Pancreas (tissue), 10 donors: ENCODE results near the gene CST6. TPM values are rescaled to one million over a fixed set of nuclear protein-coding genes. Genes with fewer than 3 reads are reported as not detected.

Source experiments
- ATAC-seq, 4 donors: fragments of 200-7000 bp; cut with Tn5 transposase; one replicate each; pipeline versions ENCODE4 v1.8.0 to v1.9.1; 2020; ENCODE audit warnings: mild to moderate bottlenecking in 4 of 4, moderate library complexity in 4 of 4
- DNase-seq, 6 donors: peaks; one replicate each; pipeline ENCODE4 v3.0.0-alpha.2; 2020
- FAIRE-seq: peaks from 2 replicates; lab custom pipeline; 2012; peaks lifted over from hg19 to GRCh38; lab: Jason Lieb, UNC
- H3K27ac ChIP-seq, 4 donors: fragments of 200-600 bp; sonication (generic); 1 replicate in 3 of 4; 2 replicates in 1 of 4; pipeline versions ENCODE4 v1.5.0 to v1.8.0; 2020
- H3K27me3 ChIP-seq, 4 donors: fragments of 200-600 bp; one replicate each; pipeline ENCODE4 v1.8.0; 2021
- H3K36me3 ChIP-seq, 3 donors: fragments of 200-600 bp; sonication (generic) in 1 of 3; one replicate each; pipeline versions ENCODE4 v1.5.0 to v1.8.0; 2020 to 2021
- H3K4me1 ChIP-seq, 3 donors: fragments of 200-600 bp; one replicate each; pipeline ENCODE4 v1.8.0; 2021
- H3K4me3 ChIP-seq, 4 donors: fragments of 200-600 bp; sonication (generic) in 2 of 4; one replicate each; pipeline versions ENCODE4 v1.5.0 to v1.8.0; 2020 to 2021
- H3K9me3 ChIP-seq, 4 donors: fragments of 200-600 bp; one replicate each; pipeline ENCODE4 v1.8.0; 2021
- WGBS, 2 donors: extraction: QIAGEN DNeasy Blood & Tissue Kit; methylation state at CpG; one replicate each; pipeline ENCODE4 v1.1.7; 2013; 5-methylcytosine and 5-hydroxymethylcytosine counted together
- intact Hi-C, 3 donors: fragments of 100-400 bp; cut with DNase I; formaldehyde crosslinking; loops; one replicate each; pipeline versions ENCODE4 v1.11.1 to v1.14.2; 2022
- polyA plus RNA-seq, 2 donors: library from polyadenylated mRNA; stranded (reverse); fragments of 200-250 nt; gene quantifications; one replicate each; pipeline ENCODE4 v1.2.3, GENCODE V29; 2013
- total RNA-seq, 6 donors: library from RNA; stranded (reverse); fragmentation: NEBNext Ultra II Directional in 4 of 6; extraction: Animal tissue kit (Norgen Biotek cat#: 25700) in 4 of 6; gene quantifications; one replicate each; pipeline versions ENCODE4 v1.2.1 to v1.2.4, GENCODE V29; 2021 to 2023
- TF ChIP-seq, protein P1 (sequence below), 4 donors: fragments of 200-600 bp; sonication (generic) in 3 of 4; IDR thresholded peaks; one replicate each; pipeline versions ENCODE4 v1.5.0 to v1.8.0; 2021; ENCODE audit warnings: antibody characterized with exemption in 4 of 4
- donor health status: healthy with polysubstance abuse.
- donor health status: DM: no; HTN: no; CAD: no; lungs with moderate emphysema.
- donor health status: DM: no; HTN: no; CAD: no.
- donor health status: control.
- donor health status: control.
- donor health status: Bipolar disorder and iron deficiency.
- donor health status: DM: yes; HTN: yes; CAD: no.
- donor health status: DM: no; HTN: no; CAD: no.
- donor health status: DM: no; HTN: no; CAD: no.
- donor health status: DM: yes; HTN: yes; CAD: no.

CST6 gene
- total and polyA plus RNA-seq, 8 donors: 0.22 to 0.94 (median 0.72) TPM; not detected in 4

DNA sequence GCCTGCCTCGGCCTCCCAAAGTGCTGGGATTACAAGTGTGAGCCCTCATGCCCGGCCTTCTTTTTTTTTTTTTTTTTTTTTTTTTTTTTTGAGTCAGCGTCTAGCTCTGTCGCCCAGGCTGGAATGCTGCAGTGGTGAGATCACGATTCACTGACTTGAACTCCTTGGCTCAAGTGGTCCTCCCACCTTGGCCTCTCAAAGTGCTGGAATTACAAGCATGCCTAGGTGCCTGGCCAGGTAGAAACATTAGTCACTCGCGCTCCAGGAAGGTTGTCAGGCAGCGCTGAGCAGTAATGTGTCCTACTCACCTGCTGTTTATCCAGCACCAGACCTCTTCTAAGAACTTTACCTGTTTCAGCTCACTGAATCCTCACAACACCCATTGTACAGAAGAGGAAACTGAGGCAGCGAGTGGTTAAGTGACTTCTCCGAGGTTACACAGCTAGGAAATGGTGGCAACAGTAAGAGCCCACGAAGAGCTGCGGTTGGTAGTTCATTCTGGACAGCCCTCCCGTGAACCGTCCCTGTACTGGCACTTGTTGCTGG is 496 bp upstream of the CST6 start:
- TF ChIP-seq, protein P1, sequence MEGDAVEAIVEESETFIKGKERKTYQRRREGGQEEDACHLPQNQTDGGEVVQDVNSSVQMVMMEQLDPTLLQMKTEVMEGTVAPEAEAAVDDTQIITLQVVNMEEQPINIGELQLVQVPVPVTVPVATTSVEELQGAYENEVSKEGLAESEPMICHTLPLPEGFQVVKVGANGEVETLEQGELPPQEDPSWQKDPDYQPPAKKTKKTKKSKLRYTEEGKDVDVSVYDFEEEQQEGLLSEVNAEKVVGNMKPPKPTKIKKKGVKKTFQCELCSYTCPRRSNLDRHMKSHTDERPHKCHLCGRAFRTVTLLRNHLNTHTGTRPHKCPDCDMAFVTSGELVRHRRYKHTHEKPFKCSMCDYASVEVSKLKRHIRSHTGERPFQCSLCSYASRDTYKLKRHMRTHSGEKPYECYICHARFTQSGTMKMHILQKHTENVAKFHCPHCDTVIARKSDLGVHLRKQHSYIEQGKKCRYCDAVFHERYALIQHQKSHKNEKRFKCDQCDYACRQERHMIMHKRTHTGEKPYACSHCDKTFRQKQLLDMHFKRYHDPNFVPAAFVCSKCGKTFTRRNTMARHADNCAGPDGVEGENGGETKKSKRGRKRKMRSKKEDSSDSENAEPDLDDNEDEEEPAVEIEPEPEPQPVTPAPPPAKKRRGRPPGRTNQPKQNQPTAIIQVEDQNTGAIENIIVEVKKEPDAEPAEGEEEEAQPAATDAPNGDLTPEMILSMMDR (IDR thresholded peaks at IDR 0.05): no peak
- DNase-seq (peak in 2 of 6 donors; percentile 29 to 51), ATAC-seq (peak; percentile 49 to 83 (median 62)), FAIRE-seq (no peak)
- H3K27ac ChIP-seq: peak overlapping the region in 1 of 4 donors; percentile 33
- H3K27me3 ChIP-seq: peaks cover 0 to 4% (median 0%) of the 10 kb centered on the region in 4 donors
- intact Hi-C loops: no loop called here
- no peaks in the 10 kb centered on the region for H3K9me3 ChIP-seq
- H3K36me3 ChIP-seq: no peaks in the 10 kb centered on the region
- WGBS, 2 donors: 28 to 43% methylated on average over 14 of the region's 14 CpGs
- no peaks in the 10 kb centered on the region for H3K4me1 ChIP-seq
- H3K4me3 ChIP-seq: no peak overlapping the region

DNA sequence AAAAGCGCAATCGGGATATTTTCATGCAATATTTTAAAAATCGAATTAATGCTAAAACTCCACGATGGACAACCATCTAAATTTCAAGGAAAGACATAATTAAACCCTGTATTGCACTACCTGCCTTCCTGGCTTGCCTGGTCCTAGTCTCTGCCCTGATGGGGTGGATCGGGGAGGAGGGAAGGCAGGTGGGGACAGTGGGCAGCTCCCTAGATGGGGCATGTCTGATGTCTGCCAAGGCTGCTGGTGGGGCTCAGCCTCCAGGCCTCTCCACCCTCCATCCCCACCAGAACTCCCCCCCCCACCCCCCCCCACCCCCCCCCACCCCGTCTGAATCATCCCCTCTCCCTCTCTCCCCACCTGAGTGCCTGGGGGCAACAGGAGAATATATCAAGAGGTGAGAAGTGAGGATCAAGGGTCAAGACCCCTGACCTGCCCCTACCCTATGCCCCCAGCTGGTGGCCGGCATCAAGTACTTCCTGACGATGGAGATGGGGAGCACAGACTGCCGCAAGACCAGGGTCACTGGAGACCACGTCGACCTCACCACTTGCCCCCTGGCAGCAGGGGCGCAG is 650 bp downstream of the CST6 start:
- 51 to 55% methylated on average over 11 of the region's 12 CpGs for WGBS, 2 donors
- no peaks in the 10 kb centered on the region for H3K9me3 ChIP-seq
- H3K27ac ChIP-seq: no peak overlapping the region

DNA sequence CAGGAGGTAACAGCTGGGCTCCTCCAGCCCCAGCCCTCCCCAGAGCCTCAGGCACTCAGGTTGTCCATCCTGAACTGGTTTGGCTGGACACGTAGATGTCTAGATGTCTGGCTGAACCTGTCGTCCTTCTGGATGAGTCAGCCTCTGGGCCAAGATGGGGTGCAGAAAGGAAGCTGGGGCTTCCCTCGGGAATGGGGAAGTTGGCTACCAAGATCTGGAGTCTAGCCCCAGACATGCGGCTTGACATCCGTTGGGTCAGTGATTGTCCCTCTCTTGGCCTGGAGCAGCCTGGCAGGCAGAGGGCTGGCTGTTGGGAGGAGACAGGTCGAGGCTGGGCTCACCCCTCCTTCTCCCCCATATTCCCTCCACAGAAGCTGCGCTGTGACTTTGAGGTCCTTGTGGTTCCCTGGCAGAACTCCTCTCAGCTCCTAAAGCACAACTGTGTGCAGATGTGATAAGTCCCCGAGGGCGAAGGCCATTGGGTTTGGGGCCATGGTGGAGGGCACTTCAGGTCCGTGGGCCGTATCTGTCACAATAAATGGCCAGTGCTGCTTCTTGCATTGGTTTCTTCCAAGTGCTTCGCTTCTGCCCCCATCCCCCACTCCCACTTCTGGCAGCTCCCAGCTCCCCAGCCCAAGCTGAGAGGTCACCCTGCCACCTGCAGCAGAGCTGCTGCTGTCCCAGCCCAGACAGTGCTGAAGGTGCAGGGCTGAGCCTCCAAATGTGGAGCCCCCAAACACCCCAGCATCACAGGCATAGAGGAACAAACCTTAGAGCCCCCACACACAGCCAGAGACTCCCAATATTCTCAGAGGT is 1.3 kb downstream of the CST6 start:
- FAIRE-seq: no peak
- Histone ChIP-seq H3K27ac (no peak overlapping the region), H3K4me1 (no peaks in the 10 kb centered on the region), H3K4me3 (no peak overlapping the region), H3K27me3 (peaks cover 0 to 4% (median 0%) of the 10 kb centered on the region in 4 donors), H3K9me3 (no peaks in the 10 kb centered on the region), H3K36me3 (no peaks in the 10 kb centered on the region)
- peak in 1 of 6 donors; percentile 33 for DNase-seq
- peak in 1 of 4 donors; percentile 31 for ATAC-seq
- WGBS, 2 donors: 53% methylated on average over 12 of the region's 12 CpGs
- intact Hi-C loops: no loop called here
- TF ChIP-seq, protein P1 (IDR thresholded peaks at IDR 0.05): no peak

More for the DNA sequence above, 650 bp downstream of the CST6 start:
- intact Hi-C loops: no loop called here
- no peak overlapping the region for H3K4me3 ChIP-seq
- H3K36me3 ChIP-seq: no peaks in the 10 kb centered on the region
- FAIRE-seq (no peak), DNase-seq (peak in 1 of 6 donors; percentile 39), ATAC-seq (no peak)
- TF ChIP-seq, protein P1 (IDR thresholded peaks at IDR 0.05): no peak
- H3K4me1 ChIP-seq: no peaks in the 10 kb centered on the region
- H3K27me3 ChIP-seq: peaks cover 0 to 4% (median 0%) of the 10 kb centered on the region in 4 donors

DNA sequence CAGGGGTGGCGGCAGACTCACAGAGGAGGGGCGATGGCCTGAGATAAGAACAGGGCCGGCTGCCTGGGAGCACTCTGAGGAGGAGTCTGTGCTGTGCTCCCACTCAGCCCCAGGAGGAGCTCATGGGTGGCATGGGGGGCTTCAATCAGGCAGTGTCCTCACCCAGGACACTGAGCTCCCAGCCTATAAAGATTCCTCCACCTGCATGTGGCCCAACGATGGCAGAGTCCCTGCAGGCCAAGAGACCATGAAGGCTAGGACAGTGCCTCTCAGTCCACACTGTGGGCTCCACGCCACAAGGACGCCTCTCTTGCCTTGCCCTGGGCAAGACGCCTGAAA is 1.9 kb downstream of the CST6 start:
- Histone ChIP-seq H3K36me3 (no peaks in the 10 kb centered on the region), H3K4me1 (no peaks in the 10 kb centered on the region), H3K27ac (no peak overlapping the region), H3K9me3 (no peaks in the 10 kb centered on the region), H3K4me3 (no peak overlapping the region), H3K27me3 (peaks cover 0 to 4% (median 0%) of the 10 kb centered on the region in 4 donors)
- TF ChIP-seq, protein P1 (IDR thresholded peaks at IDR 0.05): no peak
- ATAC-seq (no peak), DNase-seq (peak in 1 of 6 donors; percentile 29), FAIRE-seq (no peak)
- intact Hi-C loops: no loop called here
- WGBS, 2 donors: 56 to 67% methylated on average over 7 of the region's 7 CpGs
